Measurements from ENCODE around the gene MSANTD2. TPM values are rescaled to one million over a fixed set of nuclear protein-coding genes. Genes with fewer than 3 reads are reported as not detected.

Gene MSANTD2
- total RNA-seq, 1 experiment from 2014 or later: 8.6 TPM

- CTCF ChIA-PET: interaction anchor here (0.6 to 1.5 kb wide), 2 partner anchors 9 to 80 kb away, joined by 3 to 4 read pairs; partner anchors contain the start of gene NRGN
- TF ChIP-seq MAX (IDR thresholded peaks at IDR 0.05) (no peak), CEBPB (IDR thresholded peaks at IDR 0.05; ENCODE audit: low read depth) (no peak), POLR2AphosphoS5 (IDR thresholded peaks at IDR 0.05; ENCODE audit: low read depth, low read length) (no peak), ZNF274 (IDR thresholded peaks at IDR 0.05; ENCODE audit: low read depth, low read length) (no peak), POLR2A (IDR thresholded peaks at IDR 0.05; ENCODE audit: borderline replicate concordance, extremely low read depth, insufficient read depth, insufficient read length) (no peak), ZBTB33 (IDR thresholded peaks at IDR 0.05; ENCODE audit: extremely low read depth, insufficient replicate concordance, low read length) (no peak), ATF3 (IDR thresholded peaks at IDR 0.05) (no peak), TCF7L2 (IDR thresholded peaks at IDR 0.05; ENCODE audit: borderline replicate concordance, extremely low read depth, insufficient read depth, insufficient read length) (no peak), EZH2phosphoT487 (IDR thresholded peaks at IDR 0.05; ENCODE audit: borderline replicate concordance) (no peak), EGR1 (IDR thresholded peaks at IDR 0.05; ENCODE audit: low read depth) (no peak), SRF (IDR thresholded peaks at IDR 0.05; ENCODE audit: low read depth) (no peak), JUND (IDR thresholded peaks at IDR 0.05) (no peak), FOSL1 (IDR thresholded peaks at IDR 0.05; ENCODE audit: low read depth) (no peak), RAD21 (IDR thresholded peaks at IDR 0.05; ENCODE audit: low read depth) (no peak), EZH2 (IDR thresholded peaks at IDR 0.05) (no peak), REST (IDR thresholded peaks at IDR 0.05; ENCODE audit: low read depth) (no peak), SP1 (IDR thresholded peaks at IDR 0.05; ENCODE audit: low read depth) (no peak)
- ATAC-seq (no peak), DNase-seq (ENCODE audit: low read depth, low spot score) (no peak)
- Histone ChIP-seq H3K27me3 (ENCODE audit: insufficient read depth, low read length) (no peaks in the 10 kb centered on the region), H3K27ac (ENCODE audit: low read depth, low read length) (no peak overlapping the region), H3K4me3 (replicated peaks in 1 of 2; ENCODE audit: low read depth in 1 of 2, low read length in 2 of 2) (no peak overlapping the region), H3K9me3 (ENCODE audit: control insufficient read depth in 1 of 2, insufficient read depth in 1 of 2, low read depth in 1 of 2, low read length in 2 of 2) (no peaks in the 10 kb centered on the region), H3K79me2 (ENCODE audit: insufficient read depth, low read length) (no peaks in the 10 kb centered on the region), H2AFZ (ENCODE audit: low read depth, low read length, poor library complexity, severe bottlenecking) (no peak overlapping the region), H4K20me1 (ENCODE audit: insufficient read depth) (no peaks in the 10 kb centered on the region), H3K9ac (ENCODE audit: low read length) (no peak overlapping the region), H3K36me3 (ENCODE audit: control insufficient read depth in 1 of 2, insufficient read depth in 2 of 2, low read length in 2 of 2) (no peaks in the 10 kb centered on the region), H3K4me2 (ENCODE audit: low read length) (peak overlapping the region; percentile 11; the same call in 1 of the 2 replicates), H3K9me2 (ENCODE audit: insufficient read depth) (no peaks in the 10 kb centered on the region), H3K4me1 (ENCODE audit: control insufficient read depth in 1 of 2, insufficient read depth in 2 of 2, low read length in 2 of 2) (peaks cover 10 to 36% of the 10 kb centered on the region in 2 experiments)
- POLR2A ChIA-PET: interaction anchor here (1.1 kb wide), 1 partner anchor 15 kb away, joined by 3 read pairs; no protein-coding TSS in a partner anchor
- intact Hi-C loops (cut with micrococcal nuclease): no loop called here
- RAD21 ChIA-PET (ENCODE audit: low non-redundant PET in 1 of 2, low total read pairs in 2 of 2, uncharacterized antibody in 2 of 2, unreplicated experiment in 2 of 2): no interaction called here
- BruUV-seq (replicated peaks): TSS peak; percentile 18
Measured at GRCh38 chr11:124748481-124749343, 51.5 kb downstream of the MSANTD2 start.

All from HCT116 (cell line).